Uterus (tissue), 2 donors: ENCODE data around the gene GATD1.
A peak's percentile ranks its signal among the peaks of the same experiment; 100 is the strongest.

Experiments
- POLR2A ChIP-seq, 2 donors: fragments of 450-650 bp; IDR thresholded peaks; one replicate each; pipeline ENCODE4 v1.6.1; 2016; ENCODE audit warnings: antibody characterized with exemption in 2 of 2, mild to moderate bottlenecking in 1 of 2, moderate library complexity in 1 of 2
- TF ChIP-seq, protein P1 (sequence below), 4 experiments: fragments of 200-600 bp in 2 of 4; fragments of 450-650 bp in 2 of 4; sonication (generic) in 2 of 4; IDR thresholded peaks; one replicate each; pipeline ENCODE4 v1.5.1; 2016 to 2019; ENCODE audit warnings: antibody characterized with exemption in 4 of 4, mild to moderate bottlenecking in 2 of 4, moderate library complexity in 1 of 4

DNA sequence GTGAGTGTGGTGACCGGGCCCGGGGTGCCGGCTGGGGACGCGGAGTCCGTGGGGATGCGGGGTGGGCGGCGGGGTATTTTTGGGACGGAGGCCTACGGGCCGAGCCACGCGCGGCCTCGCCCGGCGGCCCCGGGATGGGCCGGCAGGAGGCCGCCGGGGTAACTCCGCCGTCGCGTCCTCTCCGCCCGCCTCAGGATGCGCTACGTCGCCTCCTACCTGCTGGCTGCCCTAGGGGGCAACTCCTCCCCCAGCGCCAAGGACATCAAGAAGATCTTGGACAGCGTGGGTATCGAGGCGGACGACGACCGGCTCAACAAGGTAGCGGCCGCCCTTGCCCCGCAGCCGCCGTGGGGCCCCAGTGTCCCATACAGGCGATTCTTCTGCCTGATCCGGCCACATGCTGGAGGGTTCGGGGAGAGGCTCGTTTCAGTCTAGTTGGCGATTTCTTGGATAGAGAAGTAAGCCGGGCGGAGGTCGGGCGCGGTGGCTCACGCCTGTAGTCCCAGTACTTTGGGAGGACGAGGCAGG lies 32.8 kb upstream of the GATD1 start:
- TF ChIP-seq, protein P1, sequence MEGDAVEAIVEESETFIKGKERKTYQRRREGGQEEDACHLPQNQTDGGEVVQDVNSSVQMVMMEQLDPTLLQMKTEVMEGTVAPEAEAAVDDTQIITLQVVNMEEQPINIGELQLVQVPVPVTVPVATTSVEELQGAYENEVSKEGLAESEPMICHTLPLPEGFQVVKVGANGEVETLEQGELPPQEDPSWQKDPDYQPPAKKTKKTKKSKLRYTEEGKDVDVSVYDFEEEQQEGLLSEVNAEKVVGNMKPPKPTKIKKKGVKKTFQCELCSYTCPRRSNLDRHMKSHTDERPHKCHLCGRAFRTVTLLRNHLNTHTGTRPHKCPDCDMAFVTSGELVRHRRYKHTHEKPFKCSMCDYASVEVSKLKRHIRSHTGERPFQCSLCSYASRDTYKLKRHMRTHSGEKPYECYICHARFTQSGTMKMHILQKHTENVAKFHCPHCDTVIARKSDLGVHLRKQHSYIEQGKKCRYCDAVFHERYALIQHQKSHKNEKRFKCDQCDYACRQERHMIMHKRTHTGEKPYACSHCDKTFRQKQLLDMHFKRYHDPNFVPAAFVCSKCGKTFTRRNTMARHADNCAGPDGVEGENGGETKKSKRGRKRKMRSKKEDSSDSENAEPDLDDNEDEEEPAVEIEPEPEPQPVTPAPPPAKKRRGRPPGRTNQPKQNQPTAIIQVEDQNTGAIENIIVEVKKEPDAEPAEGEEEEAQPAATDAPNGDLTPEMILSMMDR (IDR thresholded peaks at IDR 0.05): peak in 1 of 4 experiments; percentile 13
- no peak for TF ChIP-seq POLR2A (IDR thresholded peaks at IDR 0.05)
